ENCODE data around the gene CNIH2. TPM values are rescaled to one million over a fixed set of nuclear protein-coding genes. Genes with fewer than 3 reads are reported as not detected.

Gene CNIH2
- total RNA-seq, 1 donor from 2014 or later, result 12.2 TPM

GRCh38 chr11:66287211-66287888 lies 9.4 kb downstream of the CNIH2 start:
- H4K20me1 ChIP-seq (ENCODE audit: insufficient read depth, low read length), result peaks cover 43% of the 10 kb centered on the region
- peak overlapping the region; percentile 98 for H3K4me2 ChIP-seq (ENCODE audit: low read length)
- H3K9me3 ChIP-seq (ENCODE audit: insufficient read depth, low read depth, low read length), result no peaks in the 10 kb centered on the region
- TF ChIP-seq, protein P1, sequence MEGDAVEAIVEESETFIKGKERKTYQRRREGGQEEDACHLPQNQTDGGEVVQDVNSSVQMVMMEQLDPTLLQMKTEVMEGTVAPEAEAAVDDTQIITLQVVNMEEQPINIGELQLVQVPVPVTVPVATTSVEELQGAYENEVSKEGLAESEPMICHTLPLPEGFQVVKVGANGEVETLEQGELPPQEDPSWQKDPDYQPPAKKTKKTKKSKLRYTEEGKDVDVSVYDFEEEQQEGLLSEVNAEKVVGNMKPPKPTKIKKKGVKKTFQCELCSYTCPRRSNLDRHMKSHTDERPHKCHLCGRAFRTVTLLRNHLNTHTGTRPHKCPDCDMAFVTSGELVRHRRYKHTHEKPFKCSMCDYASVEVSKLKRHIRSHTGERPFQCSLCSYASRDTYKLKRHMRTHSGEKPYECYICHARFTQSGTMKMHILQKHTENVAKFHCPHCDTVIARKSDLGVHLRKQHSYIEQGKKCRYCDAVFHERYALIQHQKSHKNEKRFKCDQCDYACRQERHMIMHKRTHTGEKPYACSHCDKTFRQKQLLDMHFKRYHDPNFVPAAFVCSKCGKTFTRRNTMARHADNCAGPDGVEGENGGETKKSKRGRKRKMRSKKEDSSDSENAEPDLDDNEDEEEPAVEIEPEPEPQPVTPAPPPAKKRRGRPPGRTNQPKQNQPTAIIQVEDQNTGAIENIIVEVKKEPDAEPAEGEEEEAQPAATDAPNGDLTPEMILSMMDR (IDR thresholded peaks at IDR 0.05; ENCODE audit: insufficient read depth, low read depth, low read length), result no peak
- no peak for TF ChIP-seq EZH2 (IDR thresholded peaks at IDR 0.05; ENCODE audit: insufficient read depth, low read length)
- peaks cover 8% of the 10 kb centered on the region for H3K27me3 ChIP-seq (ENCODE audit: insufficient read depth, low read length)
- peaks cover 22% of the 10 kb centered on the region for H3K4me1 ChIP-seq (ENCODE audit: insufficient read depth, low read length)
- peaks cover 10% of the 10 kb centered on the region for H3K27me3 Mint-ChIP-seq (ENCODE audit: low read depth, unreplicated experiment)
- no peak overlapping the region for H2AFZ ChIP-seq (ENCODE audit: low read depth, low read length)
- H3K27ac Mint-ChIP-seq (ENCODE audit: unreplicated experiment), result no peak overlapping the region
- FAIRE-seq, result no peak
- H3K27ac ChIP-seq (ENCODE audit: low read depth, low read length), result no peak overlapping the region
- H3K4me1 Mint-ChIP-seq (ENCODE audit: low read depth, unreplicated experiment), result peaks cover 14% of the 10 kb centered on the region
- H3K4me3 Mint-ChIP-seq (ENCODE audit: unreplicated experiment), result peak overlapping the region; percentile 90
- no peaks in the 10 kb centered on the region for H3K9me3 Mint-ChIP-seq (ENCODE audit: unreplicated experiment)
- no peak for DNase-seq (ENCODE audit: low read depth)
- H3K9ac ChIP-seq (ENCODE audit: low read length), result peak overlapping the region; percentile 94
- H3K36me3 ChIP-seq (ENCODE audit: insufficient read depth, low read length), result peaks cover 7% of the 10 kb centered on the region
- H3K36me3 Mint-ChIP-seq (ENCODE audit: low read depth, unreplicated experiment), result peaks cover 6% of the 10 kb centered on the region
- H3K79me2 ChIP-seq (ENCODE audit: insufficient read depth, low read length), result peaks cover 42% of the 10 kb centered on the region
- H3K4me3 ChIP-seq (ENCODE audit: insufficient read depth, low read depth, low read length), result peak overlapping the region; percentile 89

GRCh38 chr11:66287889-66288670 lies 10.1 kb downstream of the CNIH2 start:
- no peak overlapping the region for H2AFZ ChIP-seq (ENCODE audit: low read depth, low read length)
- DNase-seq (ENCODE audit: low read depth) (no peak), FAIRE-seq (no peak)
- H3K27ac ChIP-seq (ENCODE audit: low read depth, low read length), result peak overlapping the region; percentile 97
- no peaks in the 10 kb centered on the region for H3K9me3 Mint-ChIP-seq (ENCODE audit: unreplicated experiment)
- peak overlapping the region; percentile 98 for H3K4me2 ChIP-seq (ENCODE audit: low read length)
- H3K27me3 Mint-ChIP-seq (ENCODE audit: low read depth, unreplicated experiment), result peaks cover 16% of the 10 kb centered on the region
- no peaks in the 10 kb centered on the region for H3K9me3 ChIP-seq (ENCODE audit: insufficient read depth, low read depth, low read length)
- no peak for TF ChIP-seq EZH2 (IDR thresholded peaks at IDR 0.05; ENCODE audit: insufficient read depth, low read length)
- TF ChIP-seq, protein P1 (IDR thresholded peaks at IDR 0.05; ENCODE audit: insufficient read depth, low read depth, low read length), result no peak
- peaks cover 42% of the 10 kb centered on the region for H3K79me2 ChIP-seq (ENCODE audit: insufficient read depth, low read length)
- H3K4me1 Mint-ChIP-seq (ENCODE audit: low read depth, unreplicated experiment), result peaks cover 16% of the 10 kb centered on the region
- peak overlapping the region; percentile 90 for H3K4me3 Mint-ChIP-seq (ENCODE audit: unreplicated experiment)
- peak overlapping the region; percentile 94 for H3K9ac ChIP-seq (ENCODE audit: low read length)
- H3K36me3 ChIP-seq (ENCODE audit: insufficient read depth, low read length), result peaks cover 7% of the 10 kb centered on the region
- peak overlapping the region; percentile 94 for H3K27ac Mint-ChIP-seq (ENCODE audit: unreplicated experiment)
- peaks cover 16% of the 10 kb centered on the region for H3K27me3 ChIP-seq (ENCODE audit: insufficient read depth, low read length)
- H3K4me3 ChIP-seq (ENCODE audit: insufficient read depth, low read depth, low read length), result peak overlapping the region; percentile 89
- H3K4me1 ChIP-seq (ENCODE audit: insufficient read depth, low read length), result peaks cover 22% of the 10 kb centered on the region
- peaks cover 6% of the 10 kb centered on the region for H3K36me3 Mint-ChIP-seq (ENCODE audit: low read depth, unreplicated experiment)
- H4K20me1 ChIP-seq (ENCODE audit: insufficient read depth, low read length), result peaks cover 38% of the 10 kb centered on the region
